ENCODE results near the gene NDUFAF5. TPM values are rescaled to one million over a fixed set of nuclear protein-coding genes. Genes with fewer than 3 reads are reported as not detected.

NDUFAF5 gene
- total and polyA plus RNA-seq, 2 of the 8 experiments (the other 6 are each of a cell fraction or from before 2014, with no cell fraction given) = 11.8 to 32.3 TPM

- no peak overlapping the region for H2BK15ac ChIP-seq (ENCODE audit: low read length)
- POLR2A ChIA-PET (ENCODE audit: partially characterized antibody) = no interaction called here
- H3K27me3 ChIP-seq (replicated peaks in 1 of 4; ENCODE audit: control insufficient read depth in 3 of 4, extremely low read depth in 1 of 4, insufficient read depth in 3 of 4, low read length in 3 of 4) = peaks cover 0 to 1% (median 0%) of the 10 kb centered on the region in 4 experiments; a peak in 1 of 7 replicates
- H4K5ac ChIP-seq (ENCODE audit: insufficient read length, low read depth, low read length) = no peak overlapping the region
- 92% methylated on average over 5 of the region's 5 CpGs; no CpG with 5 or more reads in 1 of the 2 experiments for WGBS, 2 experiments (ENCODE audit: extremely low coverage in 1 of 2, insufficient coverage in 1 of 2, insufficient read length in 1 of 2, insufficient replicate concordance in 2 of 2, low coverage in 1 of 2, low lambda C conversion rate in 2 of 2, missing lambda C conversion rate in 1 of 2)
- no peaks in the 10 kb centered on the region for H3K23me2 ChIP-seq (ENCODE audit: low read depth, low read length)
- peaks cover 0 to 3% of the 10 kb centered on the region in 2 experiments; a peak in 1 of 4 replicates for H3K9me3 ChIP-seq (ENCODE audit: insufficient read depth in 2 of 2, low read depth in 1 of 2, low read length in 1 of 2)
- H2BK12ac ChIP-seq (ENCODE audit: low read depth, low read length) = no peak overlapping the region
- no peaks in the 10 kb centered on the region for H3K79me1 ChIP-seq (ENCODE audit: low read depth, low read length)
- no peak overlapping the region for H3K4ac ChIP-seq (replicated peaks; ENCODE audit: insufficient read length, low read depth, low read length)
- no peak overlapping the region for H2BK20ac ChIP-seq (ENCODE audit: low read length)
- no peak overlapping the region for H4K91ac ChIP-seq (replicated peaks; ENCODE audit: insufficient read length, low read length)
- no peak overlapping the region for H2BK5ac ChIP-seq (ENCODE audit: low read depth, low read length)
- no peak overlapping the region for H3K23ac ChIP-seq (ENCODE audit: insufficient read length)
- no peaks in the 10 kb centered on the region for H3K4me1 ChIP-seq (replicated peaks in 1 of 4; ENCODE audit: control insufficient read depth in 3 of 4, insufficient read depth in 4 of 4, low read length in 3 of 4)
- FAIRE-seq (no peak), DNase-seq (ENCODE audit: low read depth in 1 of 2, low spot score in 2 of 2) (no peak)
- no peak overlapping the region for H2BK120ac ChIP-seq (replicated peaks; ENCODE audit: low read depth, low read length)
- H2AFZ ChIP-seq (ENCODE audit: low read length) = no peak overlapping the region
- no peak overlapping the region for H3K9ac ChIP-seq (replicated peaks in 1 of 4; ENCODE audit: extremely low read depth in 1 of 4, low read depth in 3 of 4, low read length in 3 of 4)
- no peak overlapping the region for H3K4me2 ChIP-seq (ENCODE audit: insufficient read depth in 1 of 2, low read depth in 2 of 2, low read length in 2 of 2)
- no peak overlapping the region for H4K8ac ChIP-seq (ENCODE audit: extremely low read depth, insufficient read depth, low read length)
- H3K27ac ChIP-seq (ENCODE audit: low read depth, low read length) = no peak overlapping the region
- H3K18ac ChIP-seq (ENCODE audit: extremely low read depth, low read length) = no peak overlapping the region
- H4K20me1 ChIP-seq (replicated peaks in 1 of 2; ENCODE audit: control insufficient read depth in 1 of 2, insufficient read depth in 2 of 2, low read length in 2 of 2) = no peaks in the 10 kb centered on the region
- no peak overlapping the region for H3K56ac ChIP-seq (replicated peaks; ENCODE audit: insufficient read length, low read depth, low read length)
- CTCF ChIA-PET (ENCODE audit: partially characterized antibody) = interaction anchor here (1.5 to 3.5 kb wide), 4 partner anchors 12 to 223 kb away, joined by 5 to 22 read pairs (median 8); no protein-coding TSS in a partner anchor
- no peak overlapping the region for H2AK5ac ChIP-seq (ENCODE audit: low read depth, low read length)
- no peaks in the 10 kb centered on the region for H3K79me2 ChIP-seq (ENCODE audit: control insufficient read depth in 1 of 2, insufficient read depth in 2 of 2, low read length in 2 of 2)
- H3K14ac ChIP-seq (ENCODE audit: insufficient read length) = no peak overlapping the region
- no peak overlapping the region for H3K4me3 ChIP-seq (ENCODE audit: extremely low read depth in 1 of 4, insufficient read depth in 2 of 4, low read depth in 3 of 4, low read length in 4 of 4)
- H3K36me3 ChIP-seq (ENCODE audit: control insufficient read depth in 2 of 4, insufficient read depth in 4 of 4, low read length in 3 of 4) = peaks cover 19 to 91% (median 66%) of the 10 kb centered on the region in 4 experiments
- TF ChIP-seq SIN3A (conservative IDR thresholded peaks at IDR 0.05 in 1 of 2, IDR thresholded peaks at IDR 0.05 in 1 of 2; ENCODE audit: low read depth in 1 of 2, low read length in 2 of 2) (no peak), ATF2 (IDR thresholded peaks at IDR 0.05; ENCODE audit: low read length) (no peak), TBP (IDR thresholded peaks at IDR 0.05; ENCODE audit: low read depth, low read length) (no peak), KDM4A (IDR thresholded peaks at IDR 0.05; ENCODE audit: low read depth, low read length, severe bottlenecking) (no peak), TCF12 (IDR thresholded peaks at IDR 0.05; ENCODE audit: low read depth, low read length) (no peak), SUZ12 (IDR thresholded peaks at IDR 0.05; ENCODE audit: low read length) (no peak), USF2 (IDR thresholded peaks at IDR 0.05; ENCODE audit: low read length) (no peak), FOSL1 (IDR thresholded peaks at IDR 0.05; ENCODE audit: insufficient read depth, low read depth, low read length) (no peak), ZNF274 (IDR thresholded peaks at IDR 0.05; ENCODE audit: borderline replicate concordance, extremely low read depth, low read length) (no peak)
These were observed 14.7 kb upstream of the NDUFAF5 start for GRCh38 chr20:13770141-13770540.
